HCT116 (cell line): ENCODE results near the gene FAM98C.

Experiments
- EGR1 ChIP-seq: IDR thresholded peaks from 2 replicates; pipeline ENCODE4 v1.6.1; 2012; ENCODE audit warnings: low read depth
- EZH2 ChIP-seq: fragments of 200-600 bp; sonication (generic); IDR thresholded peaks from 2 replicates; pipeline ENCODE4 v1.6.1; 2017; ENCODE audit warnings: antibody characterized with exemption, mixed run types
- TF ChIP-seq, protein P1 (sequence below), 3 experiments: fragments of 200-600 bp in 1 of 3; sonication (generic) in 1 of 3; IDR thresholded peaks in 2 of 3; conservative IDR thresholded peaks in 1 of 3; 2 replicates each; pipeline ENCODE4 v1.5.1; 2012 to 2017; ENCODE audit warnings: low read depth in 2 of 3, low read length in 2 of 3, antibody characterized with exemption in 1 of 3, borderline replicate concordance in 1 of 3, control low read depth in 1 of 3, mild to moderate bottlenecking in 1 of 3, mixed read lengths in 1 of 3, mixed run types in 1 of 3, moderate library complexity in 1 of 3; ENCODE audit not compliant: insufficient read depth in 1 of 3
- TF ChIP-seq, protein P2 (sequence below): IDR thresholded peaks from 2 replicates; pipeline ENCODE4 v1.6.1; 2012; ENCODE audit warnings: low read depth

DNA sequence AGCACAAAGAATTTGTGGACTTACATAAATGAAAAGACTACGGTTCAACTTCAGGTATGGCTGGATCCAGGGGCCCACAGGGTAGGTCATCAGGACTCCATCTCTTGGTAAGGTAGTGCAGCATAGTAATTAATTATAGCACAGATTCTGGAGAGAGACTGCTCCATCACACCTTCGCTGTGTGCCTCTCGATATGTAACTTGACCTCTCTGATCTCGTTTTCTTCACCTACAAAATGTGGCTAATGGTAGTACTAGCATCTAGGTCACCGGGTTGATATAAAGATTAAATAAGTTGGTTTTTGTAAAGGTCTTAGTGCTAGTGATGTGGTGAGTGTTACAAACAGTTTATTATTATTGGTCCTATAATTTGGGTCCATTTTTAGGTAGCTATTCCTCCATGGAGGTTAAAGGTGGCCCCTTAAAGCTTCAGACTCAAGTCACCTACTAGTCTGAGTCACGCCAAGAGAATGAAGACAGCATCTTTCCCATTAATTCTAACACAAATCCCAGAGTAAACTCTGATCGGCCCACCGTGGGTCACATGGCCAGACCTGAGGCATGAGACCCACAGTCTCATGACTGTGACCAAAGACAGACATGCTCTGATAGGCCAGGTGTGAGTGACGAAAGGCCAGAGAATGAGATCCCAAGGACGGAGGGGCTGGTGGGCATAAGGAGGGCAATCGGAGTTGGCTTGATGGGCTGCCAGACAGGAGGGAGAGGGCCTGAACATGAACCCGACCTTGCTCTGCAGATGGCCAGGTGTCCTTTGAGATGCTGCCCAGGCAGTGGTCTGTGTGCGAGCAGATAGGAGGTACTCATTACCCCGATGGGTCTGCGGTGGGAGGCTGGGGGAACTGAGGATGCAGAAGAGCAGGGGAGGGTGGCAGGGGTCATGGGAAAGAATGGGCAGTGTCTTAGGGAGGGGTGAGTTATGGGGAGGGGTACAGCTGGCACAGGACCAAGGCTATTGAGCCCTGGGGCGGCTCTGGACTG lies 46.9 kb upstream of the FAM98C start:
- TF ChIP-seq, protein P1, sequence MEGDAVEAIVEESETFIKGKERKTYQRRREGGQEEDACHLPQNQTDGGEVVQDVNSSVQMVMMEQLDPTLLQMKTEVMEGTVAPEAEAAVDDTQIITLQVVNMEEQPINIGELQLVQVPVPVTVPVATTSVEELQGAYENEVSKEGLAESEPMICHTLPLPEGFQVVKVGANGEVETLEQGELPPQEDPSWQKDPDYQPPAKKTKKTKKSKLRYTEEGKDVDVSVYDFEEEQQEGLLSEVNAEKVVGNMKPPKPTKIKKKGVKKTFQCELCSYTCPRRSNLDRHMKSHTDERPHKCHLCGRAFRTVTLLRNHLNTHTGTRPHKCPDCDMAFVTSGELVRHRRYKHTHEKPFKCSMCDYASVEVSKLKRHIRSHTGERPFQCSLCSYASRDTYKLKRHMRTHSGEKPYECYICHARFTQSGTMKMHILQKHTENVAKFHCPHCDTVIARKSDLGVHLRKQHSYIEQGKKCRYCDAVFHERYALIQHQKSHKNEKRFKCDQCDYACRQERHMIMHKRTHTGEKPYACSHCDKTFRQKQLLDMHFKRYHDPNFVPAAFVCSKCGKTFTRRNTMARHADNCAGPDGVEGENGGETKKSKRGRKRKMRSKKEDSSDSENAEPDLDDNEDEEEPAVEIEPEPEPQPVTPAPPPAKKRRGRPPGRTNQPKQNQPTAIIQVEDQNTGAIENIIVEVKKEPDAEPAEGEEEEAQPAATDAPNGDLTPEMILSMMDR (IDR thresholded peaks at IDR 0.05 in 2 of 3, conservative IDR thresholded peaks at IDR 0.05 in 1 of 3; ENCODE audit: borderline replicate concordance in 1 of 3, insufficient read depth in 1 of 3, low read depth in 2 of 3, low read length in 2 of 3): no peak
- TF ChIP-seq, protein P2, sequence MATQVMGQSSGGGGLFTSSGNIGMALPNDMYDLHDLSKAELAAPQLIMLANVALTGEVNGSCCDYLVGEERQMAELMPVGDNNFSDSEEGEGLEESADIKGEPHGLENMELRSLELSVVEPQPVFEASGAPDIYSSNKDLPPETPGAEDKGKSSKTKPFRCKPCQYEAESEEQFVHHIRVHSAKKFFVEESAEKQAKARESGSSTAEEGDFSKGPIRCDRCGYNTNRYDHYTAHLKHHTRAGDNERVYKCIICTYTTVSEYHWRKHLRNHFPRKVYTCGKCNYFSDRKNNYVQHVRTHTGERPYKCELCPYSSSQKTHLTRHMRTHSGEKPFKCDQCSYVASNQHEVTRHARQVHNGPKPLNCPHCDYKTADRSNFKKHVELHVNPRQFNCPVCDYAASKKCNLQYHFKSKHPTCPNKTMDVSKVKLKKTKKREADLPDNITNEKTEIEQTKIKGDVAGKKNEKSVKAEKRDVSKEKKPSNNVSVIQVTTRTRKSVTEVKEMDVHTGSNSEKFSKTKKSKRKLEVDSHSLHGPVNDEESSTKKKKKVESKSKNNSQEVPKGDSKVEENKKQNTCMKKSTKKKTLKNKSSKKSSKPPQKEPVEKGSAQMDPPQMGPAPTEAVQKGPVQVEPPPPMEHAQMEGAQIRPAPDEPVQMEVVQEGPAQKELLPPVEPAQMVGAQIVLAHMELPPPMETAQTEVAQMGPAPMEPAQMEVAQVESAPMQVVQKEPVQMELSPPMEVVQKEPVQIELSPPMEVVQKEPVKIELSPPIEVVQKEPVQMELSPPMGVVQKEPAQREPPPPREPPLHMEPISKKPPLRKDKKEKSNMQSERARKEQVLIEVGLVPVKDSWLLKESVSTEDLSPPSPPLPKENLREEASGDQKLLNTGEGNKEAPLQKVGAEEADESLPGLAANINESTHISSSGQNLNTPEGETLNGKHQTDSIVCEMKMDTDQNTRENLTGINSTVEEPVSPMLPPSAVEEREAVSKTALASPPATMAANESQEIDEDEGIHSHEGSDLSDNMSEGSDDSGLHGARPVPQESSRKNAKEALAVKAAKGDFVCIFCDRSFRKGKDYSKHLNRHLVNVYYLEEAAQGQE: no peak
- no peak for TF ChIP-seq EGR1
- no peak for TF ChIP-seq EZH2
